Measurements from ENCODE around the gene FRAT1. TPM values are rescaled to one million over a fixed set of nuclear protein-coding genes. Genes with fewer than 3 reads are reported as not detected.

Gene FRAT1
- total RNA-seq, 2 donors from 2014 or later = 3.0 to 6.5 TPM

GRCh38 chr10:97307866-97308780, 10.9 kb upstream of the FRAT1 start:
- DNase-seq (no peak), ATAC-seq (no peak)
- no peaks in the 10 kb centered on the region for H3K4me1 ChIP-seq
- H3K4me3 ChIP-seq = no peak overlapping the region
- WGBS, 2 donors = 70 to 82% methylated on average over 10 of the region's 10 CpGs
- TF ChIP-seq CTCF (IDR thresholded peaks at IDR 0.05) = no peak
- no peak for TF ChIP-seq POLR2A (IDR thresholded peaks at IDR 0.05)
- no peaks in the 10 kb centered on the region for H3K27me3 ChIP-seq
- intact Hi-C loops (cut with DNase I) = no loop called here
- no peak overlapping the region for H3K27ac ChIP-seq
- no peaks in the 10 kb centered on the region for H3K9me3 ChIP-seq
- H3K36me3 ChIP-seq (replicated peaks in 1 of 2; ENCODE audit: insufficient read depth in 1 of 2, low read depth in 2 of 2) = no peaks in the 10 kb centered on the region

GRCh38 chr10:97311111-97311626, 7.9 kb upstream of the FRAT1 start:
- Histone ChIP-seq H3K4me1 (no peaks in the 10 kb centered on the region), H3K36me3 (replicated peaks in 1 of 2; ENCODE audit: insufficient read depth in 1 of 2, low read depth in 2 of 2) (no peaks in the 10 kb centered on the region), H3K4me3 (no peak overlapping the region), H3K27ac (no peak overlapping the region), H3K27me3 (no peaks in the 10 kb centered on the region), H3K9me3 (no peaks in the 10 kb centered on the region)
- no peak for TF ChIP-seq POLR2A (IDR thresholded peaks at IDR 0.05)
- TF ChIP-seq CTCF (IDR thresholded peaks at IDR 0.05) = no peak
- DNase-seq (no peak), ATAC-seq (no peak)
- intact Hi-C loops (cut with DNase I) = no loop called here
- WGBS, 2 donors = 86 to 98% methylated on average over 4 of the region's 4 CpGs

- WGBS, 2 donors = 80 to 87% methylated on average over 6 of the region's 6 CpGs
- Histone ChIP-seq H3K9me3 (no peaks in the 10 kb centered on the region), H3K27me3 (no peaks in the 10 kb centered on the region), H3K36me3 (replicated peaks in 1 of 2; ENCODE audit: insufficient read depth in 1 of 2, low read depth in 2 of 2) (no peaks in the 10 kb centered on the region), H3K4me1 (no peaks in the 10 kb centered on the region), H3K4me3 (no peak overlapping the region), H3K27ac (no peak overlapping the region)
- ATAC-seq (no peak), DNase-seq (no peak)
- intact Hi-C loops (cut with DNase I) = no loop called here
- TF ChIP-seq CTCF (IDR thresholded peaks at IDR 0.05) (no peak), POLR2A (IDR thresholded peaks at IDR 0.05) (no peak)
These were observed 6.2 kb upstream of the FRAT1 start for GRCh38 chr10:97312897-97313296.

GRCh38 chr10:97314671-97315070, 4.4 kb upstream of the FRAT1 start:
- peaks cover 6% of the 10 kb centered on the region for H3K4me1 ChIP-seq
- WGBS, 2 donors = 43 to 53% methylated on average over 4 of the region's 4 CpGs
- no peak overlapping the region for H3K4me3 ChIP-seq
- no peaks in the 10 kb centered on the region for H3K27me3 ChIP-seq
- intact Hi-C loops (cut with DNase I) = no loop called here
- no peak for DNase-seq
- H3K27ac ChIP-seq = no peak overlapping the region
- H3K9me3 ChIP-seq = no peaks in the 10 kb centered on the region
- H3K36me3 ChIP-seq (replicated peaks in 1 of 2; ENCODE audit: insufficient read depth in 1 of 2, low read depth in 2 of 2) = no peaks in the 10 kb centered on the region
- ATAC-seq = no peak
- no peak for TF ChIP-seq POLR2A (IDR thresholded peaks at IDR 0.05)
- TF ChIP-seq CTCF (IDR thresholded peaks at IDR 0.05) = no peak

Data from body of pancreas (tissue), 4 donors.